ENCODE data around the gene RPP14. TPM values are rescaled to one million over a fixed set of nuclear protein-coding genes. Genes with fewer than 3 reads are reported as not detected.

Gene RPP14
- total RNA-seq, 1 donor from 2014 or later: 23.4 TPM

- Mint-ChIP-seq H3K36me3 (ENCODE audit: low read depth) (peaks cover 11% of the 10 kb centered on the region), H3K4me3 (no peak overlapping the region), H3K9me3 (no peaks in the 10 kb centered on the region), H3K27ac (peak overlapping the region; percentile 96), H3K27me3 (ENCODE audit: insufficient read depth) (no peaks in the 10 kb centered on the region), H3K4me1 (ENCODE audit: low read depth) (peaks cover 75% of the 10 kb centered on the region)
- no peak for DNase-seq (ENCODE audit: low spot score)
- intact Hi-C loops (cut with micrococcal nuclease): loop anchor here (5.0 kb wide), 1 partner anchor 77 kb away; the partner anchor contains the start of gene PDHB
These were observed 49.1 kb downstream of the RPP14 start for GRCh38 chr3:58355179-58355578.

GRCh38 chr3:58356054-58356453 lies 50.0 kb downstream of the RPP14 start:
- Mint-ChIP-seq H3K9me3 (no peaks in the 10 kb centered on the region), H3K36me3 (ENCODE audit: low read depth) (peaks cover 11% of the 10 kb centered on the region), H3K27ac (peak overlapping the region; percentile 79), H3K27me3 (ENCODE audit: insufficient read depth) (no peaks in the 10 kb centered on the region), H3K4me1 (ENCODE audit: low read depth) (peaks cover 66% of the 10 kb centered on the region), H3K4me3 (peak overlapping the region; percentile 49)
- intact Hi-C loops (cut with micrococcal nuclease): loop anchor here (5.0 kb wide), 1 partner anchor 76 kb away; the partner anchor contains the start of gene PDHB
- no peak for DNase-seq (ENCODE audit: low spot score)

GRCh38 chr3:58357402-58357801 lies 51.4 kb downstream of the RPP14 start:
- intact Hi-C loops (cut with micrococcal nuclease): loop anchor here (5.0 kb wide), 1 partner anchor 75 kb away; the partner anchor contains the start of gene PDHB
- no peak for DNase-seq (ENCODE audit: low spot score)
- H3K36me3 Mint-ChIP-seq (ENCODE audit: low read depth): peaks cover 8% of the 10 kb centered on the region
- peak overlapping the region; percentile 84 for H3K27ac Mint-ChIP-seq
- no peaks in the 10 kb centered on the region for H3K9me3 Mint-ChIP-seq
- H3K27me3 Mint-ChIP-seq (ENCODE audit: insufficient read depth): no peaks in the 10 kb centered on the region
- peaks cover 58% of the 10 kb centered on the region for H3K4me1 Mint-ChIP-seq (ENCODE audit: low read depth)
- no peak overlapping the region for H3K4me3 Mint-ChIP-seq

GRCh38 chr3:58358092-58358491 lies 52.0 kb downstream of the RPP14 start:
- Mint-ChIP-seq H3K36me3 (ENCODE audit: low read depth) (peaks cover 5% of the 10 kb centered on the region), H3K27ac (peak overlapping the region; percentile 81), H3K27me3 (ENCODE audit: insufficient read depth) (no peaks in the 10 kb centered on the region), H3K9me3 (no peaks in the 10 kb centered on the region), H3K4me1 (ENCODE audit: low read depth) (peaks cover 53% of the 10 kb centered on the region), H3K4me3 (no peak overlapping the region)
- no peak for DNase-seq (ENCODE audit: low spot score)
- intact Hi-C loops (cut with micrococcal nuclease): loop anchor here (1.0 to 5.0 kb wide), 4 partner anchors 23 to 113 kb away; partner anchors contain the start of gene PDHB

GRCh38 chr3:58358808-58359207 lies 52.8 kb downstream of the RPP14 start:
- Mint-ChIP-seq H3K4me1 (ENCODE audit: low read depth) (peaks cover 53% of the 10 kb centered on the region), H3K4me3 (no peak overlapping the region), H3K27me3 (ENCODE audit: insufficient read depth) (no peaks in the 10 kb centered on the region), H3K9me3 (no peaks in the 10 kb centered on the region), H3K36me3 (ENCODE audit: low read depth) (peaks cover 5% of the 10 kb centered on the region), H3K27ac (peak overlapping the region; percentile 46)
- intact Hi-C loops (cut with micrococcal nuclease): loop anchor here (1.0 to 5.0 kb wide), 4 partner anchors 24 to 112 kb away; partner anchors contain the start of gene PDHB
- DNase-seq (ENCODE audit: low spot score): no peak

GRCh38 chr3:58359621-58360020 lies 53.6 kb downstream of the RPP14 start:
- Mint-ChIP-seq H3K9me3 (no peaks in the 10 kb centered on the region), H3K4me3 (no peak overlapping the region), H3K4me1 (ENCODE audit: low read depth) (peaks cover 55% of the 10 kb centered on the region), H3K27me3 (ENCODE audit: insufficient read depth) (no peaks in the 10 kb centered on the region), H3K27ac (no peak overlapping the region), H3K36me3 (ENCODE audit: low read depth) (peaks cover 4% of the 10 kb centered on the region)
- no peak for DNase-seq (ENCODE audit: low spot score)
- intact Hi-C loops (cut with micrococcal nuclease): loop anchor here (2.0 to 5.0 kb wide), 2 partner anchors 73 to 111 kb away; partner anchors contain the start of gene PDHB

- peaks cover 59% of the 10 kb centered on the region for H3K4me1 Mint-ChIP-seq (ENCODE audit: low read depth)
These were observed 55.8 kb downstream of the RPP14 start for GRCh38 chr3:58361866-58362265.

GRCh38 chr3:58366699-58367098 lies 60.7 kb downstream of the RPP14 start:
- Mint-ChIP-seq H3K4me3 (no peak overlapping the region), H3K9me3 (no peaks in the 10 kb centered on the region), H3K27ac (no peak overlapping the region), H3K36me3 (ENCODE audit: low read depth) (peaks cover 16% of the 10 kb centered on the region), H3K27me3 (ENCODE audit: insufficient read depth) (no peaks in the 10 kb centered on the region), H3K4me1 (ENCODE audit: low read depth) (peaks cover 37% of the 10 kb centered on the region)
- DNase-seq (ENCODE audit: low spot score): no peak
- intact Hi-C loops (cut with micrococcal nuclease): no loop called here

More at GRCh38 chr3:58361866-58362265, 55.8 kb downstream of the RPP14 start:
- no peak overlapping the region for H3K4me3 Mint-ChIP-seq
- no peaks in the 10 kb centered on the region for H3K27me3 Mint-ChIP-seq (ENCODE audit: insufficient read depth)
- H3K9me3 Mint-ChIP-seq: no peaks in the 10 kb centered on the region
- intact Hi-C loops (cut with micrococcal nuclease): no loop called here
- H3K36me3 Mint-ChIP-seq (ENCODE audit: low read depth): peaks cover 14% of the 10 kb centered on the region
- no peak overlapping the region for H3K27ac Mint-ChIP-seq
- no peak for DNase-seq (ENCODE audit: low spot score)

- H3K4me3 Mint-ChIP-seq: no peak overlapping the region
- no peak overlapping the region for H3K27ac Mint-ChIP-seq
- H3K36me3 Mint-ChIP-seq (ENCODE audit: low read depth): peaks cover 18% of the 10 kb centered on the region
These were observed 63.0 kb downstream of the RPP14 start for GRCh38 chr3:58369038-58369437.

More at GRCh38 chr3:58369038-58369437, 63.0 kb downstream of the RPP14 start:
- H3K4me1 Mint-ChIP-seq (ENCODE audit: low read depth): peaks cover 30% of the 10 kb centered on the region
- H3K9me3 Mint-ChIP-seq: no peaks in the 10 kb centered on the region
- no peaks in the 10 kb centered on the region for H3K27me3 Mint-ChIP-seq (ENCODE audit: insufficient read depth)
- intact Hi-C loops (cut with micrococcal nuclease): no loop called here
- no peak for DNase-seq (ENCODE audit: low spot score)

Other genes starting within 250 kb of the RPP14 start
- gene DNASE1L3, start 95.3 kb upstream of the RPP14 start, total RNA-seq: not detected in 2 replicates
- gene ABHD6, start 68.5 kb upstream of the RPP14 start, total RNA-seq: 9.2 and 10.1 TPM in 2 replicates
- 11.5 and 13.6 TPM in 2 replicates for gene HTD2, start 275 bp downstream of the RPP14 start, total RNA-seq
- 43.4 and 48.1 TPM in 2 replicates for gene PXK, start 26.6 kb downstream of the RPP14 start, total RNA-seq
- 62.0 and 68.1 TPM in 2 replicates for gene PDHB, start 127.6 kb downstream of the RPP14 start, total RNA-seq
- 7.0 and 8.9 TPM in 2 replicates for gene KCTD6, start 185.9 kb downstream of the RPP14 start, total RNA-seq
- not detected in 2 replicates for gene ACOX2, start 230.9 kb downstream of the RPP14 start, total RNA-seq

Measured in activated T-helper 1 cell treated with anti-CD3 and anti-CD28 coated beads, Interleukin-12 subunit alpha, Interleukin-12 subunit beta, Interleukin-2, Interleukin-4 antibody, amounts not matched to agents 30 ng/mL and 10 ng/mL and 1 ng/mL, durations not matched to agents 14 hours and 24 hours and 36 hours (primary cell).